ENCODE data around the gene FXYD4.
A peak's percentile ranks its signal among the peaks of the same experiment; 100 is the strongest.
"Not testable (repeated sequence)": the region's sequence is repeated elsewhere in the genome, so short reads cannot be mapped to it uniquely, and the experiment has no call there.

The FXYD4 gene

DNA sequence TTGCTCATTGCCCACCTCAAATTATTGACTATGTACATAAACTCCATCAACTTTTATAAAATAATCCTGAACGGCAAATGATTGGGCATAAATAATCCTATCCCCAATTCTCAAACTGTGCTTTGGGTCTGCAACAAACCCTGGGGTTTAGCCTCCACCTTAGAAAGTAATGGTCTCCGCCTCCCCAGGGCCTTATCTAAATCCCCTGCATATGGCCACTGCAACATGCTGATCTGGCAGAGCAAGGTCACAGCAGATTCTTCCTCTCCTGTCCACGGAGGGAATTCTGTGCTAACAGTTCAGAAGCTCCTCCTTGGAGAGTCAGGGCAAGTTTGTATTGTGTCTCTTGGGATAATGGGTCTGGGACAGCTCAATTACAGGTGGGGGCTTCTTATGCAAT lies 18.4 kb downstream of the FXYD4 start:
- TF ChIP-seq CTCF (conservative IDR thresholded peaks at IDR 0.05; ENCODE audit: control insufficient read depth, insufficient read depth, low read depth, low read length), result no peak
- no peak for DNase-seq (ENCODE audit: low read depth)

DNA sequence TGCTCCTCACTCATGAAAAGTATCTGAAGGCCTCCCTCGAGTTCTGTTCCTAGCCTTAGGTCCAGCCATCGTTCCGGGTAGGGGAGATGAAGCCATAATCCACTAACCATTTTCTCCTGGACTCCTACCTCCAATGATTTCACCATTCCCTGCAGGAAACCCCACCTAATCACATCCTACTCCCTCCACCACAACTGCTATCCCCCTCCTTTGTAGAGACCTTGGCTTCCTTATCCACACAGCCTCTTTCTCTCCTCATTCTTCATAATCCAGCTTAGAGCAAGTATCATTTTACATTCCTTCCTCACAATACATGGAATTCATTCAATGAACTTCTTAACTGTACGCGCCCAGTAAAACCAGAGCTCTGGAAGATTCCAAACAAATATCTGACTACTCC lies 18.9 kb downstream of the FXYD4 start:
- TF ChIP-seq CTCF (conservative IDR thresholded peaks at IDR 0.05; ENCODE audit: control insufficient read depth, insufficient read depth, low read depth, low read length), result no peak
- H3K4me3 ChIP-seq (ENCODE audit: control insufficient read depth, low read depth, low read length), result no peak overlapping the region

More for the DNA sequence above, 18.4 kb downstream of the FXYD4 start:
- H3K4me3 ChIP-seq (ENCODE audit: control insufficient read depth, low read depth, low read length), result no peak overlapping the region

GRCh38 chr10:43390759-43391158 lies 19.3 kb downstream of the FXYD4 start:
- TF ChIP-seq CTCF (conservative IDR thresholded peaks at IDR 0.05; ENCODE audit: control insufficient read depth, insufficient read depth, low read depth, low read length), result peak; percentile 51
- peak; percentile 65 for DNase-seq (ENCODE audit: low read depth)
- no peak overlapping the region for H3K4me3 ChIP-seq (ENCODE audit: control insufficient read depth, low read depth, low read length)

More for the DNA sequence above, 18.9 kb downstream of the FXYD4 start:
- DNase-seq (ENCODE audit: low read depth), result no peak

- DNase-seq (ENCODE audit: low read depth), result no peak
- no peak for TF ChIP-seq CTCF (conservative IDR thresholded peaks at IDR 0.05; ENCODE audit: control insufficient read depth, insufficient read depth, low read depth, low read length)
- no peak overlapping the region for H3K4me3 ChIP-seq (ENCODE audit: control insufficient read depth, low read depth, low read length)
Measured at GRCh38 chr10:43391496-43391895, 20.1 kb downstream of the FXYD4 start.

DNA sequence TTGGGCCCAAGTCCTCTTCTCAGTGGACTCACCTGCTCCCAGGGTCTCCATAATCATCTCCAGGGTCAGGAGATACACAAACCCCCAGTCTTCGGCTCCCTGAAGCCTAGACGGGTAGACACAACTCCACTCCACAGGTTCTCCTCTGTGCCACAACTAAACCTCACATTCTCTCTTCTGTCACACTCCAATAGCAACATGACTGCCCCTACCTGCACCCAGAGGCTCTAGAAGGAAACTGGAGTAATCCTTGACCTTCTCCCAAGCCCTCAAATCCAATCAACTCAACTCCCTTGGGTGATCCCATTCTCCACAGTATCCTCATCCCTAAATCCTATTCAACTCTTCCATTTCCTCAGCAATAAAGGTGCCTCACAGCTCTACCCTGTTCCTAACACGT lies 21.3 kb downstream of the FXYD4 start:
- H3K4me3 ChIP-seq (ENCODE audit: control insufficient read depth, low read depth, low read length), result no peak overlapping the region
- no peak for TF ChIP-seq CTCF (conservative IDR thresholded peaks at IDR 0.05; ENCODE audit: control insufficient read depth, insufficient read depth, low read depth, low read length)
- no peak for DNase-seq (ENCODE audit: low read depth)

DNA sequence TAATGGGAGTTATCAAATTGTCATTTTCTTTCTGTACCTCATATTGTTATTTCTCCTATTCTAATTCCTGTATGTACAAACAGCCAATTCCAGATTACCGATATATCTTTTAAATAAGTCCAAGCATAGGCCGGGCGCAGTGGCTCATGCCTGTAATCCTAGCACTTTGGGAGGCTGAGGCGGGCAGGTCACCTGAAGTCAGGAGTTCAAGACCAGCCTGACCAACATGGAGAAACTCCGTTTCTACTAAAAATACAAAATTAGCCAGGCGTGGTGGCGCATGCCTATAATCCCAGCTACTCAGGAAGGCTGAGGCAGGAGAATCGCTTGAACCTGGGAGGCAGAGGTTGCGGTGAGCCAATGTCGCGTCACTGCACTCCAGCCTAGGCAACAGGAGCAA lies 21.8 kb downstream of the FXYD4 start:
- DNase-seq (ENCODE audit: low read depth); H3K4me3 ChIP-seq (ENCODE audit: control insufficient read depth, low read depth, low read length): not testable (repeated sequence)

DNA sequence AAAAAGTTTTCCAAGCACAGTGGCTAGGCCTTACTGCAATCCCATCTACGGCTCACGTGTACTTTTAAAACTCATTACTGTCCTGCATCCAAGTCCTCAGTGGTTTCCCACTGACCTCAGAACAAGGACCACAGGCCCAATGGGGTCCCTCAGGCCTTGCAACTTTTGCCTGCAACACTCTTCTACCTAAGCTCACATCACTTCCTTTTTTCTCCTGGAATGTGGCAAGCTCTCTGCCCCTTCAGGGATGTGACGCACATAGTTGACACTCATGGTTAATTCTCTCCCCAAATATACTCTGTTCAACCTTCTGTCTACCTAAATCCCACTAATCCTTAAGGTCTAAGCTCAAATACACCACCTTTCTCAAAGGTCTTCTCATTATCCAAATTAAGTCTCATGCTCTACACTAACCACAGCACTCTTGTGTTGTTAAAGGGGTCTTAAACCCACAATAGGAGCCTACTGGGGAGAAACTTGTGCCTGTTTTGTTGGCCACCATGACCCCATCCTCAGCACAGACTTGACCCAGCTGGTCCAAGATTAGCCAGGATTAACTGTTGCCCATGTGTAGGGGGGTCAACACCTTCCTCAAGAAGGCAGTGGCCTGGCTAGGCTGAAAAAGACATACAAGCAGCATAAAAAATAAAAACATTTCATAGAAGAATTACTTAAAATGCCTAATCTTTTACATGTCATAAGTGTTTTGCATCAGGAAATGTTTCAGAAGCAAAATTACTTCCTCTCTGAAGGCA lies 22.3 kb downstream of the FXYD4 start:
- H3K4me3 ChIP-seq (ENCODE audit: control insufficient read depth, low read depth, low read length), result no peak overlapping the region
- DNase-seq (ENCODE audit: low read depth), result no peak
- TF ChIP-seq CTCF (conservative IDR thresholded peaks at IDR 0.05; ENCODE audit: control insufficient read depth, insufficient read depth, low read depth, low read length), result no peak
